ENCODE data around the gene SRSF7.

Gene SRSF7

GRCh38 chr2:38733300-38733971 lies 17.7 kb downstream of the SRSF7 start:
- no peak for TF ChIP-seq CTCF (IDR thresholded peaks at IDR 0.05)

- no peak for TF ChIP-seq CTCF (IDR thresholded peaks at IDR 0.05)
Observed at GRCh38 chr2:38731684-38732221, 19.4 kb downstream of the SRSF7 start.

- no peak for TF ChIP-seq CTCF (IDR thresholded peaks at IDR 0.05)
Observed at GRCh38 chr2:38731090-38731489, 20.1 kb downstream of the SRSF7 start.

- no peak for TF ChIP-seq CTCF (IDR thresholded peaks at IDR 0.05)
Observed at GRCh38 chr2:38728694-38729093, 22.5 kb downstream of the SRSF7 start.

GRCh38 chr2:38727661-38728060 lies 23.5 kb downstream of the SRSF7 start:
- no peak for TF ChIP-seq CTCF (IDR thresholded peaks at IDR 0.05)

- TF ChIP-seq CTCF (IDR thresholded peaks at IDR 0.05) = no peak
Observed at GRCh38 chr2:38723173-38723572, 28.0 kb downstream of the SRSF7 start.

GRCh38 chr2:38722271-38723061 lies 28.7 kb downstream of the SRSF7 start:
- no peak for TF ChIP-seq CTCF (IDR thresholded peaks at IDR 0.05)
